Measurements from ENCODE around the gene MUSK. TPM values are rescaled to one million over a fixed set of nuclear protein-coding genes. Genes with fewer than 3 reads are reported as not detected.

MUSK gene
- 1 to 10 TPM in 3 of 4 donors, not detected in 1; 2.2 to 5.6 (median 2.7) TPM for total RNA-seq

- Histone ChIP-seq H3K27ac (peak within 1 kb of the TSS; percentile 44 to 66 (median 52)), H3K4me1 (peaks cover 0 to 9% (median 0%) of the 10 kb centered on the region in 4 donors), H3K4me3 (peak within 1 kb of the TSS in 2 of 4 donors; percentile 4 to 12), H3K27me3 (no peaks in the 10 kb centered on the region), H3K9me3 (no peaks in the 10 kb centered on the region), H3K36me3 (no peaks in the 10 kb centered on the region)
- in situ Hi-C loops (cut with MboI; ENCODE audit: low pct_ligation_motif_present in 1 of 4, low pct_unique_long_range_greater_than_20kb in 1 of 4, low sequenced_read_pairs in 3 of 4) (no loop called here), intact Hi-C loops (cut with DNase I; ENCODE audit: low total_unique reads) (no loop called here)
- WGBS, 2 donors (ENCODE audit: low coverage in 1 of 2) = 58 to 76% methylated on average over 7 to 8 of the region's 8 CpGs
- DNase-seq = no peak
- peak in 1 of 3 donors; percentile 15 for TF ChIP-seq POLR2AphosphoS5 (IDR thresholded peaks at IDR 0.05)
- no peak for TF ChIP-seq EP300 (IDR thresholded peaks at IDR 0.05; ENCODE audit: low read depth)
Measured at GRCh38 chr9:110668570-110669167, at the start of gene MUSK. MUSK (plus strand) TSS chr9:110668791; CDS start chr9:110668905, 114 bp downstream.

- Histone ChIP-seq H3K9me3 (no peaks in the 10 kb centered on the region), H3K36me3 (no peaks in the 10 kb centered on the region), H3K27me3 (no peaks in the 10 kb centered on the region), H3K4me3 (no peak overlapping the region), H3K27ac (no peak overlapping the region), H3K4me1 (no peaks in the 10 kb centered on the region)
- intact Hi-C loops (cut with DNase I; ENCODE audit: low total_unique reads) (loop anchor here (10.0 kb wide), 1 partner anchor 435 kb away; no protein-coding TSS in a partner anchor), in situ Hi-C loops (cut with MboI; ENCODE audit: low pct_ligation_motif_present in 1 of 4, low pct_unique_long_range_greater_than_20kb in 1 of 4, low sequenced_read_pairs in 3 of 4) (loop anchor here (10.0 to 25.0 kb wide), 3 partner anchors 183 to 435 kb away; no protein-coding TSS in a partner anchor)
- DNase-seq = no peak
- no peak for TF ChIP-seq POLR2AphosphoS5 (IDR thresholded peaks at IDR 0.05)
- no peak for TF ChIP-seq EP300 (IDR thresholded peaks at IDR 0.05; ENCODE audit: low read depth)
Measured at GRCh38 chr9:110619831-110620230, 48.8 kb upstream of the MUSK start.

GRCh38 chr9:110620726-110621125 lies 47.9 kb upstream of the MUSK start:
- no peak for TF ChIP-seq POLR2AphosphoS5 (IDR thresholded peaks at IDR 0.05)
- TF ChIP-seq CTCF (IDR thresholded peaks at IDR 0.05) = no peak
- TF ChIP-seq POLR2A (IDR thresholded peaks at IDR 0.05) = no peak
- TF ChIP-seq EP300 (IDR thresholded peaks at IDR 0.05; ENCODE audit: low read depth) = no peak
- Histone ChIP-seq H3K4me1 (no peaks in the 10 kb centered on the region), H3K36me3 (no peaks in the 10 kb centered on the region), H3K4me3 (no peak overlapping the region), H3K27ac (no peak overlapping the region), H3K9me3 (no peaks in the 10 kb centered on the region), H3K27me3 (no peaks in the 10 kb centered on the region)
- DNase-seq = no peak
- 47 to 53% methylated on average over 3 of the region's 3 CpGs for WGBS, 2 donors (ENCODE audit: low coverage in 1 of 2)
- intact Hi-C loops (cut with DNase I; ENCODE audit: low total_unique reads) (loop anchor here (10.0 kb wide), 1 partner anchor 436 kb away; no protein-coding TSS in a partner anchor), in situ Hi-C loops (cut with MboI; ENCODE audit: low pct_ligation_motif_present in 1 of 4, low pct_unique_long_range_greater_than_20kb in 1 of 4, low sequenced_read_pairs in 3 of 4) (loop anchor here (10.0 to 25.0 kb wide), 3 partner anchors 183 to 436 kb away; no protein-coding TSS in a partner anchor)

- in situ Hi-C loops (cut with MboI; ENCODE audit: low pct_ligation_motif_present in 1 of 4, low pct_unique_long_range_greater_than_20kb in 1 of 4, low sequenced_read_pairs in 3 of 4) = loop anchor here (10.0 to 25.0 kb wide), 3 partner anchors 185 to 438 kb away; no protein-coding TSS in a partner anchor
- 50 to 57% methylated on average over 2 of the region's 2 CpGs for WGBS, 2 donors (ENCODE audit: low coverage in 1 of 2)
- Histone ChIP-seq H3K9me3 (no peaks in the 10 kb centered on the region), H3K4me1 (no peaks in the 10 kb centered on the region), H3K27ac (no peak overlapping the region), H3K4me3 (no peak overlapping the region), H3K27me3 (no peaks in the 10 kb centered on the region), H3K36me3 (no peaks in the 10 kb centered on the region)
- TF ChIP-seq POLR2A (IDR thresholded peaks at IDR 0.05) = no peak
- no peak for TF ChIP-seq CTCF (IDR thresholded peaks at IDR 0.05)
- TF ChIP-seq POLR2AphosphoS5 (IDR thresholded peaks at IDR 0.05) = no peak
- TF ChIP-seq EP300 (IDR thresholded peaks at IDR 0.05; ENCODE audit: low read depth) = no peak
- intact Hi-C loops (cut with DNase I; ENCODE audit: low total_unique reads) = loop anchor here (10.0 kb wide), 1 partner anchor 438 kb away; no protein-coding TSS in a partner anchor
- DNase-seq = no peak
Measured at GRCh38 chr9:110622368-110622767, 46.2 kb upstream of the MUSK start.

GRCh38 chr9:110623462-110624025 lies 45.0 kb upstream of the MUSK start:
- no peaks in the 10 kb centered on the region for H3K27me3 ChIP-seq
- no peaks in the 10 kb centered on the region for H3K9me3 ChIP-seq
- H3K36me3 ChIP-seq = no peaks in the 10 kb centered on the region
- DNase-seq = peak; percentile 22
- no peak for TF ChIP-seq POLR2AphosphoS5 (IDR thresholded peaks at IDR 0.05)
- TF ChIP-seq CTCF (IDR thresholded peaks at IDR 0.05) = peak; percentile 62 to 70 (median 65)
- no peak for TF ChIP-seq POLR2A (IDR thresholded peaks at IDR 0.05)
- no peak overlapping the region for H3K4me3 ChIP-seq
- no peak overlapping the region for H3K27ac ChIP-seq
- WGBS, 2 donors (ENCODE audit: low coverage in 1 of 2) = 26 to 27% methylated on average over 3 of the region's 3 CpGs
- intact Hi-C loops (cut with DNase I; ENCODE audit: low total_unique reads) = loop anchor here (10.0 kb wide), 1 partner anchor 439 kb away; no protein-coding TSS in a partner anchor
- no peaks in the 10 kb centered on the region for H3K4me1 ChIP-seq
- in situ Hi-C loops (cut with MboI; ENCODE audit: low pct_ligation_motif_present in 1 of 4, low pct_unique_long_range_greater_than_20kb in 1 of 4, low sequenced_read_pairs in 3 of 4) = loop anchor here (10.0 to 25.0 kb wide), 3 partner anchors 186 to 439 kb away; no protein-coding TSS in a partner anchor

All from transverse colon (tissue), 4 donors.